Measurements from ENCODE around the gene CASKIN2. TPM values are rescaled to one million over a fixed set of nuclear protein-coding genes. Genes with fewer than 3 reads are reported as not detected.

Gene CASKIN2
- total RNA-seq, 1 experiment from 2014 or later = 30.0 TPM

- BruUV-seq (replicated peaks) = no TSS peak
- Mint-ChIP-seq H3K27me3 (ENCODE audit: unreplicated experiment) (no peaks in the 10 kb centered on the region), H3K36me3 (ENCODE audit: insufficient read depth, unreplicated experiment) (no peaks in the 10 kb centered on the region), H3K27ac (ENCODE audit: unreplicated experiment) (no peak overlapping the region), H3K4me3 (ENCODE audit: low read depth, unreplicated experiment) (no peak overlapping the region), H3K9me3 (ENCODE audit: low read depth, unreplicated experiment) (no peaks in the 10 kb centered on the region), H3K4me1 (ENCODE audit: low read depth, unreplicated experiment) (no peaks in the 10 kb centered on the region)
- DNase-seq = no peak
- CTCF ChIA-PET = no interaction called here
- intact Hi-C loops (cut with micrococcal nuclease; ENCODE audit: unreplicated experiment) = no loop called here
- TF ChIP-seq, protein P1, sequence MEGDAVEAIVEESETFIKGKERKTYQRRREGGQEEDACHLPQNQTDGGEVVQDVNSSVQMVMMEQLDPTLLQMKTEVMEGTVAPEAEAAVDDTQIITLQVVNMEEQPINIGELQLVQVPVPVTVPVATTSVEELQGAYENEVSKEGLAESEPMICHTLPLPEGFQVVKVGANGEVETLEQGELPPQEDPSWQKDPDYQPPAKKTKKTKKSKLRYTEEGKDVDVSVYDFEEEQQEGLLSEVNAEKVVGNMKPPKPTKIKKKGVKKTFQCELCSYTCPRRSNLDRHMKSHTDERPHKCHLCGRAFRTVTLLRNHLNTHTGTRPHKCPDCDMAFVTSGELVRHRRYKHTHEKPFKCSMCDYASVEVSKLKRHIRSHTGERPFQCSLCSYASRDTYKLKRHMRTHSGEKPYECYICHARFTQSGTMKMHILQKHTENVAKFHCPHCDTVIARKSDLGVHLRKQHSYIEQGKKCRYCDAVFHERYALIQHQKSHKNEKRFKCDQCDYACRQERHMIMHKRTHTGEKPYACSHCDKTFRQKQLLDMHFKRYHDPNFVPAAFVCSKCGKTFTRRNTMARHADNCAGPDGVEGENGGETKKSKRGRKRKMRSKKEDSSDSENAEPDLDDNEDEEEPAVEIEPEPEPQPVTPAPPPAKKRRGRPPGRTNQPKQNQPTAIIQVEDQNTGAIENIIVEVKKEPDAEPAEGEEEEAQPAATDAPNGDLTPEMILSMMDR (IDR thresholded peaks at IDR 0.05; ENCODE audit: unreplicated experiment) = no peak
These were observed 39.5 kb downstream of the CASKIN2 start for GRCh38 chr17:75475851-75476250.

GRCh38 chr17:75475144-75475835 is 40.0 kb downstream of the CASKIN2 start:
- H3K4me3 Mint-ChIP-seq (ENCODE audit: low read depth, unreplicated experiment) = no peak overlapping the region
- no peaks in the 10 kb centered on the region for H3K36me3 Mint-ChIP-seq (ENCODE audit: insufficient read depth, unreplicated experiment)
- H3K27ac Mint-ChIP-seq (ENCODE audit: unreplicated experiment) = no peak overlapping the region
- CTCF ChIA-PET = interaction anchor here (0.6 to 1.0 kb wide), 2 partner anchors 63 to 152 kb away, joined by 3 to 4 read pairs; no protein-coding TSS in a partner anchor
- H3K4me1 Mint-ChIP-seq (ENCODE audit: low read depth, unreplicated experiment) = no peaks in the 10 kb centered on the region
- no peak for DNase-seq
- no peaks in the 10 kb centered on the region for H3K9me3 Mint-ChIP-seq (ENCODE audit: low read depth, unreplicated experiment)
- TF ChIP-seq, protein P1 (IDR thresholded peaks at IDR 0.05; ENCODE audit: unreplicated experiment) = no peak
- intact Hi-C loops (cut with micrococcal nuclease; ENCODE audit: unreplicated experiment) = no loop called here
- no peaks in the 10 kb centered on the region for H3K27me3 Mint-ChIP-seq (ENCODE audit: unreplicated experiment)
- no TSS peak for BruUV-seq (replicated peaks)

DNA sequence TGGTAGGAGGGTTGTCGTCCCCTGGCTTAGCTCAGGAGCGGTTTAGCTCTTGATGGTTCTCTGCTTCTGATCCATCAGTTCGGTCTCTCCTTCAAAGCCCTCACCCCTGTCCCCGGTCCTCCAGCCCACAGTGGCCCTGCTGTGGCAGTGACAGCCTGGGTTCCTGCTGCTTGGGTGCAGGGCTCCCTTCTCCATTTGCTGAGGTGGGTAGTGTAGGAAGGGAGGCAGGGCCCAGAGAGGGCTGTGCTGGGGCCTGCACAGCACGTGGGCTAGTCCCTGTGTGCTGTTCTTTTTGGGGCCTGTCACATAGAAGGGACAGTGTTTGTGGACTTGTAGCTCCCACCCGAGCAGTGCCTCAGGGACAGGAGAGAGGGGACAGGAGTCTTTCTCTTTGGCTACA is 40.6 kb downstream of the CASKIN2 start:
- H3K9me3 Mint-ChIP-seq (ENCODE audit: low read depth, unreplicated experiment) = no peaks in the 10 kb centered on the region
- TF ChIP-seq, protein P1 (IDR thresholded peaks at IDR 0.05; ENCODE audit: unreplicated experiment) = no peak
- H3K36me3 Mint-ChIP-seq (ENCODE audit: insufficient read depth, unreplicated experiment) = no peaks in the 10 kb centered on the region
- no peaks in the 10 kb centered on the region for H3K27me3 Mint-ChIP-seq (ENCODE audit: unreplicated experiment)
- H3K27ac Mint-ChIP-seq (ENCODE audit: unreplicated experiment) = no peak overlapping the region
- H3K4me1 Mint-ChIP-seq (ENCODE audit: low read depth, unreplicated experiment) = no peaks in the 10 kb centered on the region
- no peak overlapping the region for H3K4me3 Mint-ChIP-seq (ENCODE audit: low read depth, unreplicated experiment)
- intact Hi-C loops (cut with micrococcal nuclease; ENCODE audit: unreplicated experiment) = no loop called here
- BruUV-seq (replicated peaks) = no TSS peak
- CTCF ChIA-PET = interaction anchor here (0.6 to 1.0 kb wide), 2 partner anchors 63 to 152 kb away, joined by 3 to 4 read pairs; no protein-coding TSS in a partner anchor
- no peak for DNase-seq

GRCh38 chr17:75473246-75473645 is 42.1 kb downstream of the CASKIN2 start:
- no peaks in the 10 kb centered on the region for H3K4me1 Mint-ChIP-seq (ENCODE audit: low read depth, unreplicated experiment)

More at GRCh38 chr17:75473246-75473645, 42.1 kb downstream of the CASKIN2 start:
- no TSS peak for BruUV-seq (replicated peaks)
- Mint-ChIP-seq H3K9me3 (ENCODE audit: low read depth, unreplicated experiment) (no peaks in the 10 kb centered on the region), H3K27ac (ENCODE audit: unreplicated experiment) (no peak overlapping the region), H3K27me3 (ENCODE audit: unreplicated experiment) (no peaks in the 10 kb centered on the region), H3K4me3 (ENCODE audit: low read depth, unreplicated experiment) (no peak overlapping the region), H3K36me3 (ENCODE audit: insufficient read depth, unreplicated experiment) (no peaks in the 10 kb centered on the region)
- intact Hi-C loops (cut with micrococcal nuclease; ENCODE audit: unreplicated experiment) = no loop called here
- TF ChIP-seq, protein P1 (IDR thresholded peaks at IDR 0.05; ENCODE audit: unreplicated experiment) = no peak
- CTCF ChIA-PET = no interaction called here
- no peak for DNase-seq
